ENCODE measurements around the gene PLEKHH1.
"Not testable (repeated sequence)": the region's sequence is repeated elsewhere in the genome, so short reads cannot be mapped to it uniquely, and the experiment has no call there.

Gene PLEKHH1

GRCh38 chr14:67586369-67586768 lies 53.3 kb downstream of the PLEKHH1 start:
- no peak for DNase-seq

DNA sequence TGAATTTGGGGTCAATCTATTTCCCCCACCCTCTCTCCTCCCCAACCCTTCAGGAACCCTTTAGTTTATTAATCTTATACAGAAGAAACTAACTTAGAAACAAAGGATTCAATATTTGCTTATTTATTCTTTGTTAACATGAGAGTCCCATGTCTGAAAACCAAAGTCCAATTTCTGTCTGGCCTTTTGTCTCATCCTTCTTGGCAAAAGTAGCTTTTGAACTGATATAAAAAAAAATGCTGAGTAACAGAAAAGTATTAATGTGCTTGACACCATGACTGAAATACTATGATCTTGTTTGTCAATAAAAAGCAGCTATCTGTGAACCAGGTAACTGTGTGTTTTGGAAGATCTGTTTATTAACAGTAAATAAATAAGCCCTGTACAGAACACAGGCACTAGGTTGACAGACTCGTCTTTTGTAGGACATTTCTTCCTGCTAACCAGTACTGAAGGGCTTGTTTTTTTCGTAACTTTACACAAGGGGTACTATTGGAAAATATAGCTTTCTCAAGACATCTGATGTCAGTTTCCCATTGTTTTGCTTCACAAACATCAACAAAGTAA lies 56.2 kb downstream of the PLEKHH1 start:
- DNase-seq: no peak

DNA sequence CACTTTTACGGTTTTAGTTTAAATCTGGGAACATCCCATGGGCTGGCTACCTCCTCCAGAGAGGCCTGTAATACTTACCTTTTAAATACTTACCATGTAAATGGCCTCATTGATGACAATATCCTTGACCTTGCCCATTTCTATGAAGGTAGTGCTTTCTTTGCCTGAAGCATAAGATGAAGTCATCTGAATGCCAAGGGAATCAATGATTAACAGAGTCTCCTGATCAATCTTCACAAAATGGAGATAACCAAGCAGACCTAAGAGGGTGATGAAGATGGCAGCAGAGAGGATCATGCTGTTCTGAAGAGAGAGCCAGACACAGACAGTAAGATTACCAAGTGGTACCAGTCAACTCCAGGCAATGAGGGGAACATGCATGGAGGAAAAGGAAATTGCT lies 60.6 kb downstream of the PLEKHH1 start:
- not testable (repeated sequence) for DNase-seq

DNA sequence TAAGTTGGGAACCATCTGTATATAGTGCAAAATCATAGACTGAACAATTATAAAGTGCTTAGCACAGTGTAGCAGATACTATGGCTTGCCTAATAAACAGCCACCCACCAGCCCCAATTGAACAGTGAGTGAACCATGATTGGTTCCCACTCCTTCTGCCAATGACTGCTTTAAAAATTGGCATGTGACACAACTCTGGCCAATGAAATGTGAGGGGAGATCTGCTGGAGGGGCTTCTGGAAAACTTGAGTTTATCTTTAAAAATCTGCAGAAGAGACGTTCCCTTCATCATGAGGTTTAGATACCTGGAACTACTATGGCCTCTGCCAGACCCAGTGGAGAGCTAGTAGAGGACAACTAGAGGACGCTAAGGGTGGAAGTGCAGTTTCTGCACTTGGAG lies 62.3 kb downstream of the PLEKHH1 start:
- no peak for DNase-seq

DNA sequence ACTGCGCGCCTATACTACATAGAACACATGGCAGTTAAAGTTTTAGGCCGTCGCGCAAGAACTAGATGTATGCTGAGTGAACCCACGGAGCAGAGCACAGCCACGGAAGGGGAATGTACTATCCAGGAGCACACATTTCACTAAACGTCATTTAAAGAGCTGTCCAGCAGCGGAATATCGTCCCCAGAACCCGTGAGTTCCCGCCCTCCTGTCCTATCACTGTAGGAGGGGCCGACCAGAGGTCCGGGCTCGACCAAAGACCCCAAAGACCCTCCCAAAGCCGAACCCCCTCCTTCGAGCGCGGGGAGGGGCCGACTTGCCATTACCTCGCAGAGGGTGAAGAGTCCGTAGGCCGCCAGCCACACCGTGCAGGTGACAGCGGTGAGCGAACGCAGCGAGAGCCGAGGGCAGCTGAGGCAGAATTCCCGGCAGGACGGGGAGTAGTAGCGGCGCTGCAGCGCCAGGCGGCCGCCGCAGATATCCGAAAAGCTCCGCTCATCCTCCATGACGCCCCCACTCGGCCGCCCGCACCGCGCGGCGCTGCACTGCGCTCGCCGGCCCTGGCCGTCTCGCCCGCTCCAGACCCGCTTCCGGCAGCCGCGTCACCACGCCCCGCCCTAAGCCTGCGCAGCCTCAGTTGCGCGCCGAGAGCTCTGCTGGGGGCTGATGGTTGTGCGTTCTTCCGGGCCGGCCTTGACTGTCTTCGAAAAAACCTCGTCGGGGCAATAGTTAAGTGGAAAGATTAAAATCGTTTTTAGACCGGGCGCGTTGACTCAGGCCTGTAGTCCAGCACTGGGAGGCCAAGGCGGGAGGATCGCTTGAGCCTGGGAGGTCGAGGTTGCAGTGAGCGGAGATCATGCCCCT lies 66.8 kb downstream of the PLEKHH1 start, which contains the start of gene PIGH:
Gene PIGH (minus strand): TSS at position 571 of the 864 bp plus-strand sequence. CDS start 65 bp downstream, at position 506.
- peak; percentile 82 for DNase-seq

- not testable (repeated sequence) for DNase-seq
These were observed 67.5 kb downstream of the PLEKHH1 start for GRCh38 chr14:67600562-67600974.

- no peak for DNase-seq
These were observed 69.0 kb downstream of the PLEKHH1 start for GRCh38 chr14:67602076-67602475.

DNA sequence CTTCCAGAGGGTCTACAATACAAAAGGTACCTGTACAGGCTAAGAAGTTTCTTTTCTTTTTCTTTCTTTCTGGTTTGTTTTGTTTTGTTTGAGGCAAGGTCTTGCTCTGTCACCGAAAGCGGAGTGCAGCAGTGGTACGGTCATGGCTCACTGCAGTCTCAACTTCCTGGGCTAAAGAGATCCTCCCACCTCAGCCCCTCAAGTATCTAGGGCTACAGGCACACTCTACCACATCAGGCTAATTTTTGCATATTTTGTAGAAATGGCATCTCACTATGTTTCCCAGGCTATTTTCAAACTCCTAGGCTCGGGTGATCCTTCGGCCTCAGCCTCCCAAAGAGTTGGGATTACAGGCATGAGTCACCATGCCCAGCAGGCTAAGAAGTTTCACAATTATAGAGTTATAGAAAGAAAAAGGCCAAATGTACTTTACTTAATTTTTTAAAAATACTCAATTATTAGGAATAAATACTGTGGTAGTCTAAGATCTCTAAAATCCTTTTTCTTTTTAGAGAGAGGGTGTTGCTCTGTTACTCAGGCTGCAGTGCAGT lies 70.0 kb downstream of the PLEKHH1 start:
- no peak for DNase-seq

GRCh38 chr14:67607646-67608045 lies 74.6 kb downstream of the PLEKHH1 start:
- no peak for DNase-seq

DNA sequence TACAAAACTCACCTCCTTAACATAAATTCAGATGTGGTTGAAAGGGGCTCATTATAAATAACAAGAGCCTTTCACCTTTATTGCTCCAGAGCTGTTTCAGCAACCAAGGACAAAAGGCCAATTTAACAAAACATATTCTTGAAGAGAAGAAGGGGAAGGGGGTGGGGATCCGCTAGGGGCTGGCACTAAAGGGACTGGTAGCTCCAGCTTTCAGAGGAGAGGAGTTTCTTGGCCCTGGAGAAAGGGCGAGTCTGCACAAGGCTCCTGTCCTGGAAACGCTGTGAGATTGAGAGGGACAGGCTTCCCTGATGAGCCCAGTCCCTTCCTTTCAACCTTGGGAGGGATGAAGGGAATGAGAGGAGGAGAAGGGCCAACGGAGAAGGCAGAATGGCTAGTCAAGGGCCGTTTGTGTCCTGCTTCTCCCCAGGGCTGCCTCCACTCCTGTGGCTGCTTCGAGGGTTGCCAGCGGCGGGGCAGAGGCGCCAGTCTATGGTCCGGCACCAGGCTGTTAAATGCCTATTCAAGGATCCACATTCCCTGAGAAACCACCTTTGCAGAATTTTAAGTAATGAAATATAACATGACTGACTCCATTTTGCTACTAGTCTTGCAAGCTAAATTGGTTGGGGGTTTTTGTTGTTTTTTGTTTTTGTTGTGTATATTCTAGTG lies 76.7 kb downstream of the PLEKHH1 start:
- no peak for DNase-seq

DNA sequence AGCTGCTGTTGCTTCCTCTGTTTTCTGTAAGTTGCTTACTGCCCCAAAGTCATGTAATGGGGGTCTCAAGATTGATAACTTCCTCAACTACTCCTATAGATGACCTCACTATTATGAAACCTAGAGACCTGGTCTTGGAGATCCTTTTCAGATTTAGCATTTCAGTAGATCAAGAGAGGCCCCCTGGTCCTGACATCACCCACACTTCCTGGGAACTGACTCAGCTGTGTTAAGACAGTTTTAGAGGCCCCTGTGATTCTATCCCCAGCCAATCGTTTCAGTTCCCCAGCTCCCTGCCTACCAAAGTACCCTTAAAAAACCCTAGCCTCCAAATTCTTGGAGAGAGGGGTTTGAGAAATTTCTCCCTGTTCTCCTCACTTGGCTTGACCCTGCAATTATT lies 77.4 kb downstream of the PLEKHH1 start:
- no peak for DNase-seq

DNA sequence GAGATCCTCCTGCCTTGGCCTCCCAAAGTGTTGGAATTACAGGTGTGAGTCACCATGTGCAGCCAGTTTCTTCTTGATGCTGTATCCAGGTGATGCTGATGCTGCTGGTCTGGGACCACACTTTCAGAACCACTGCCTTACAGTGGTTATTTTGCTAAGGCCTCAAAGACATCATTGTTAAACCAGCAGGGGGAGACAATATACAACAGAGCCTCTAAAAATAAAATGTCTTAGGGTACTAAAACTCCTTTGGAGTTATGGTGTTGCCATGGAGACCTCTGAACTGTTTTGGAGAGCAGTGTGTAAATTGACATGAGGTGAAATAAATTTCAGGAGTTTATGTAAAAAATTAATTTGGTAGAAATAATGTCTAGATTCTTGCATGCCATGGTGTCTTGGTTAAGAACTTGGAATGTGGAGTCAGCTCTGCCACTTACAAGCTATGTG lies 85.5 kb downstream of the PLEKHH1 start:
- DNase-seq: peak; percentile 49

GRCh38 chr14:67619446-67620216 lies 86.5 kb downstream of the PLEKHH1 start, which contains the start of gene ARG2:
ARG2 (plus strand) TSS chr14:67619920; CDS start chr14:67619978, 58 bp downstream.
- peak; percentile 95 for DNase-seq

GRCh38 chr14:67620217-67620785 lies 87.2 kb downstream of the PLEKHH1 start:
- peak; percentile 17 for DNase-seq

- DNase-seq: peak; percentile 63
These were observed 89.6 kb downstream of the PLEKHH1 start for GRCh38 chr14:67622675-67623074.

DNA sequence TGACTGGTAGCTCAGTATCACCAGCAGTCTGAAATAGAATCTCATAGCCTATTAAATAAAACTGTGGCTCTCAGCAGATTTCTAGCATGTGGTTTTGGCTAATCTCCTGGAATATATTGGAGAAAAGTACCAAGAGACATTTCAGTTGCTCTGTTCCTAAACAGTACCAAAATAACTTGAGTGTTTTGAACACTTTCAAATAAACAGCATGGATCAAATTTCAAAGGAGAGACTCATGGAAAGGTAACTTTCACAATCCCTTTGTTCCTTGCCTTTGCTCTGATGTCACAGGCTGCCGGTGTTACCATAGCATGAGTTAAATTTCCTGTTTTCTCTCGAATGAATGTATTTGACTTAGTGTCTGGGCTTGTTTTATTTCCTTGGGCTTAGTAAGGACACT lies 90.0 kb downstream of the PLEKHH1 start:
- peak; percentile 67 for DNase-seq

- DNase-seq: not testable (repeated sequence)
These were observed 93.0 kb downstream of the PLEKHH1 start for GRCh38 chr14:67626131-67626530.

DNA sequence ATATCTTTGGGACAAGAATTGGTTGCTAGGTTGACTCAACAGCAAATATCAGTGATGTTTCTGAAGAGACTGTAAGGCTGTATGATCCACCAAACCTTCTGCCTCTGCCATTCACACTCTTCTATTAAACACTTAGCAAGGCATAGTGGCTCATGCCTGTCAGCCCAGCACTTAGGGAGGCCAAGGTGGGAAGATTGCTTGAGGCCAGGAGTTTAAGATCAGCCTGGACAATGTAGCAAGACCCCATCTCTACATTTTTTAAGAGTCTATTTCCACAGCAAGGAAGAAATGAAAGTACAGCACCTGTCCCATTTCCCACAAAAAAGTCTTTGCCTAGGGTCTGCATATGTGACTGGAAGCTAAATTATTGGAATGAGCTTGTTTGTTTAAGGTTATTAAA lies 94.4 kb downstream of the PLEKHH1 start:
- DNase-seq: no peak

- no peak for DNase-seq
These were observed 97.1 kb downstream of the PLEKHH1 start for GRCh38 chr14:67630186-67630585.

- DNase-seq: no peak
These were observed 97.8 kb downstream of the PLEKHH1 start for GRCh38 chr14:67630938-67631337.

DNA sequence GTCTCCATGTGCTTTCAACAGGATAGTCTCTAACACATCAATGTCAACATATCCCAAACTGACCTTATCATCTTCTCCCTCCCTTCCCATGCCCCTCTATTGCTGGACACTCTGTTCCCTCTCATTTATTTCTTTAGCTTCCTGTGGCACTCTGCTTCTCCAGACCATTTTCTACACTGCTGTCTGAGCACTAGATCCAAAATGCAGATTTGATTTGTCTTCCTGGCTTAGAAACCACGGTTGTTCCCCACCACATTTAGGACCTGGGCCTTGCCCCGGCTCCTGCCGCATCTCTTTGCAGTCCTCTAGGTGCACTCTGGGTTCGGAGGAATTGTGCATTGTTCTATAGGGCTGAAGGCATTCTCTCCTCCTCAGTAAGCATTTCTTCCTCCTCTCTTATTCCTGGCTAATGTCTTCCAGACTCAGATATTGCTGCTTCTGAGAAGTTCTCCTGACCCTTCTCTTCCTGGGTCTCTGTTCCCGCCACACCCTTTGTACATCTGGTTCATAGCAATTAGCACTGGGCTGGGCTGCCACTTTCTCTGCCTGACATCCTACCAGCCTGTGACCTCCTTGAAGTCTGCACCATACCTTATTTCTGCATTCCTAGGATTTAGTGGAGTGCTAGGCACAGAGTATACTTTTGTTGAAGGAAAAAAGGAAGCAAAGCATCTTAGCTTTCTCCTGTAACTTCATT lies 100.5 kb downstream of the PLEKHH1 start:
- DNase-seq: no peak

Measured in DMS153 (cell line).